ENCODE results near the gene IL20RB.

DNA sequence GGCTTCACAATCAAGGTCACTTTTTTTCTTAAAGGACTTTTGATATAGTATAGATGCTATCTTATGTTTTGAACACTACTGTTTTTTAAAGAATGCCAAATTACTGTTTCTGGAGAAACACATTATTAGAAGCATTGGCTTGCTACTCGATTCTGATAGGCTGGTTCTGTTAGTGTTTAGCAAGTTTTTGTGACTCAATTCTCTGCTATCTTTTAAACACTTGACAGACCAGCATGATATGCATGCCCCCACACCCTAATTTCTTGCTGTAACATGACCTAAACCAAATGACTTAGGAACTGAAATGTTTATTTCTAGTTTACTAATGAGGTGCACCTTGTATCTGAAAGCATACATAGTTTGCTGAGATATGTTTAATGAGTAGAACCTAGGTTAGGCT is 5.5 kb upstream of the IL20RB start:
- TF ChIP-seq EZH2 (IDR thresholded peaks at IDR 0.05; ENCODE audit: insufficient read depth, poor library complexity, severe bottlenecking) (no peak), EZH2phosphoT487 (IDR thresholded peaks at IDR 0.05; ENCODE audit: insufficient read depth, low read depth) (no peak)

Data from GM23248 (cell line).